ENCODE measurements around the gene BDKRB2.
A peak's percentile ranks its signal among the peaks of the same experiment; 100 is the strongest.

BDKRB2 gene

DNA sequence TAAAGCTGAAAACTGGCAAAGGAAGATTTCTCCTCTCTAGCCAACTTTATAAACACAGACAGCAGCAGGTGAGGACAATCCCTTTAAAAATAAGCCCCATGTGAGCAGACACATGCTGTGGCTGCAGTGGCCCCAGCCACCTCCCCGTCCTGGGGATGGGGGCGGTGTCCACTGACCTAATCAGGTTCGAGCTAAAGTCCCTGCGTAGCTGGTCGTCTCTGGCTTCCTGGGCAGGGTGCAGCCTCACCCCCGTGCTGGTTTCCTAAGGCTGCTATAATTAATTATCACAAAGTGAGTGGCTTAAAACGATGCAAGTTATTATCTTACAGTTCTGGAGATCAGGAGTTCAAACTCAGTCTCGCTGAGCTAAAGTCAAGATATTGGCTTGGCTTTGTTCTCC, 52.4 kb downstream of the BDKRB2 start:
- peak overlapping the region; percentile 33 for H3K4me3 ChIP-seq (ENCODE audit: low read length)
- H3K27me3 ChIP-seq (ENCODE audit: control insufficient read depth, insufficient read depth, low read length), result no peaks in the 10 kb centered on the region
- H3K9ac ChIP-seq (ENCODE audit: low read depth, low read length), result peak overlapping the region; percentile 12
- H3K4me1 ChIP-seq (ENCODE audit: control insufficient read depth, insufficient read depth, low read length), result peaks cover 70% of the 10 kb centered on the region
- no peaks in the 10 kb centered on the region for H3K9me3 ChIP-seq (replicated peaks; ENCODE audit: low read length)
- no peaks in the 10 kb centered on the region for H3K36me3 ChIP-seq (ENCODE audit: insufficient read depth, low read length)
- peak overlapping the region; percentile 66 for H3K4me2 ChIP-seq (ENCODE audit: low read length)

DNA sequence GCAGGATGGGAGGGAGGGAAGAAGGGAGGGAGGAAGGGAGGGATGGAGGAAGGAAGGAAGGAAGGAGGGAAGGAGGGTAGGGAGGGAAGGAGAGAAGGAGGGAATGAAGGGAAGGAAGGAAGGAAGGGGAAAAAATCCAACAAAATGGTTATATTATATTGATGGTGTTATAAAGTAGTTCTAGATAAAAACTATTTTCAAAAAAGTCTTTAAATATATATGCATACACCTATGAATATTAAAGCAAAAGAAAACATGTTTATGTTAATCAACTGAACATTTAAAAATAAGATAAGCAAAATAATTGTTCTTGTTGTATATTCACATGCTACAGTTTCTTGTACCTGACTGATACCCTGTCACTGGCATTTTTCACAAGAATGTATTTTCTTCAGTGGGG, 53.3 kb downstream of the BDKRB2 start:
- peak overlapping the region; percentile 66 for H3K4me2 ChIP-seq (ENCODE audit: low read length)
- no peak overlapping the region for H3K4me3 ChIP-seq (ENCODE audit: low read length)
- H3K9ac ChIP-seq (ENCODE audit: low read depth, low read length), result no peak overlapping the region
- no peaks in the 10 kb centered on the region for H3K9me3 ChIP-seq (replicated peaks; ENCODE audit: low read length)
- no peaks in the 10 kb centered on the region for H3K27me3 ChIP-seq (ENCODE audit: control insufficient read depth, insufficient read depth, low read length)
- H3K36me3 ChIP-seq (ENCODE audit: insufficient read depth, low read length), result no peaks in the 10 kb centered on the region
- H3K4me1 ChIP-seq (ENCODE audit: control insufficient read depth, insufficient read depth, low read length), result peaks cover 64% of the 10 kb centered on the region

DNA sequence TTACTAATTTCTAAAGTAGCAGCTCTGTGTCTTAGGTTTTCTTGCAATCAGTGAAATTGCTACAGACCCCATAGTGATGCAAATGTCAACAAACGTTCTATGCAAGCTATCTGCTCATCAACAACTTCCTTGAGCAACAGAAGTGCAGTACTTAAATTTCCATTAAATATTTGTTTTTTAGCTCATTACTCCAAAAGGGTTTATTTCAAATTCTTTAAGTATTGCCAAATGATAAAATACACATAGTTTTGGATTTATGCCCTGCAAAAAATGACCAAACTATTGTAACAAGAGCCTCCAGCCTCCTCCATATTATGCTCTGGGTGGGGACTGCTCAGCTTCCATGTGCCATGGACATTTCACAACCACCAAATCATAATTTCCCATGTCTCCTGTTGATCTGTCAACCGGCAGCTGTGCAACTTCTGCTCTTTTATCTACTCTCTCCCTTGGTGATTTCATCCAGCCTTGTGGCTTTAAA, 55.7 kb downstream of the BDKRB2 start:
- H3K4me3 ChIP-seq (ENCODE audit: low read length), result no peak overlapping the region

DNA sequence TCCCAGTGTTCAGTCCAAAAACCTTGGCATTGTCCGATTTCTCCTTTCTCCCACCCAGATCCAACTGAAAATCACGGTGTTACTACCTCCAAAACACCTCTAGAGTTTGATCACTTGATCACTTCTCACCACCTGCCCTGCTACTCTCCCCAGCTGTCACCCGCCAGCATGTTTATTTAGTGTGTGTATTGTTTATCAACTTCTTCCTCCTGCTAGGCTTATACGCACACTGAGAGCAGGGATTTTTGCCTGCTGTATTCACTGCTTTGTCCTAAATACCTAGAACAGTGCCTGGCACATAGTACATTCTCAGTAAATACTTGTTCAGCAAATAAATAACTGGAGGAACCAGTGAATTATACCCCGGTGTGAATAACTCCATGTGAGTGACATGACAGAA, 56.4 kb downstream of the BDKRB2 start:
- H3K4me2 ChIP-seq (ENCODE audit: low read length), result peak overlapping the region; percentile 18
- no peak overlapping the region for H3K4me3 ChIP-seq (ENCODE audit: low read length)
- peaks cover 7% of the 10 kb centered on the region for H3K36me3 ChIP-seq (ENCODE audit: insufficient read depth, low read length)
- no peaks in the 10 kb centered on the region for H3K27me3 ChIP-seq (ENCODE audit: control insufficient read depth, insufficient read depth, low read length)
- H3K4me1 ChIP-seq (ENCODE audit: control insufficient read depth, insufficient read depth, low read length), result peaks cover 37% of the 10 kb centered on the region
- H3K9ac ChIP-seq (ENCODE audit: low read depth, low read length), result no peak overlapping the region
- no peaks in the 10 kb centered on the region for H3K9me3 ChIP-seq (replicated peaks; ENCODE audit: low read length)

More for the DNA sequence above, 55.7 kb downstream of the BDKRB2 start:
- peak overlapping the region; percentile 18 for H3K4me2 ChIP-seq (ENCODE audit: low read length)
- H3K9me3 ChIP-seq (replicated peaks; ENCODE audit: low read length), result no peaks in the 10 kb centered on the region
- H3K27me3 ChIP-seq (ENCODE audit: control insufficient read depth, insufficient read depth, low read length), result no peaks in the 10 kb centered on the region
- no peak overlapping the region for H3K9ac ChIP-seq (ENCODE audit: low read depth, low read length)
- peaks cover 43% of the 10 kb centered on the region for H3K4me1 ChIP-seq (ENCODE audit: control insufficient read depth, insufficient read depth, low read length)
- peaks cover 7% of the 10 kb centered on the region for H3K36me3 ChIP-seq (ENCODE audit: insufficient read depth, low read length)

DNA sequence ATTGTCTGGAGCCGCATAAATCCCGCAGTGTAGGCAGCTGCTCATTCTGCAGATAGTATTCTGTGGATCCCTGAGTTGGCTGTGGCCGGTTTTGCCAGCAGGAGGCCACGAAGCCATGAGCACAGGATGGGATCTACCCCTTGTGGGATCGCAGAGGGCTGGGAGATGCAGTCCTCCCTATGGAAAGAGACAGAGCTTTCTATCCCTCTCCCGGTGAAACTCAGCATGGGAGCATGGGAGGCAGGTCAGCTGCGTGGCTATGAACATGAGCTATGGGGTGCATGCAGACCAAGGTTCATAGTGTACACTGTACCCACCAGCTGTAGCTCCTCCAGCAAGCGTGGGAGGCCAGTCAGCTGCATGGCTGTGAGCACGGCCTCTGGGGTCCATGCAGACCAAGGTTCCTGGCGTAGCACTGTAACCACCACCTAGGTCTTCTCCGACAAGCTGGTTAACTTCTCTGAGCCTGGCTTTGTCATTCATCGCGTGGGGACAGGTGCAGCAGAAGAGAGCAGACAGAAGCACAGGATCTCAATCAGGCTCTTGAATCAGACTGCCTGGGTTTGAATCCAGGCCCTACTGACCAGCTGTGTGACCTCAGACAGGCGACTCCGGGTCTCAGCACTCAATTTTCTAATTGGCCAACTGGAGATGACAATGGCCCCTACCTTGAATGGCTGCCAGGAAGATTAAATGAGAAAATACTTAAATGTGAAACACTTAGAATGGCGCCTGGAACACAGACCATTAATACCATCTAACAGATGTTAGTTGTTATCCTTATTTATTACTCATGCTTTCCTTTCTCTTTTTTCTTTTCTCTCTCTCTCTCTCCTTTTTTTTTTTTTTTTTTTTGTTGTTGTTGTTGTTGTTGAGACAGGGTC, 57.4 kb downstream of the BDKRB2 start:
- H3K4me1 ChIP-seq (ENCODE audit: control insufficient read depth, insufficient read depth, low read length), result peaks cover 29% of the 10 kb centered on the region
- H3K4me2 ChIP-seq (ENCODE audit: low read length), result no peak overlapping the region
- peaks cover 7% of the 10 kb centered on the region for H3K36me3 ChIP-seq (ENCODE audit: insufficient read depth, low read length)
- no peak overlapping the region for H3K9ac ChIP-seq (ENCODE audit: low read depth, low read length)
- no peak overlapping the region for H3K4me3 ChIP-seq (ENCODE audit: low read length)
- H3K27me3 ChIP-seq (ENCODE audit: control insufficient read depth, insufficient read depth, low read length), result no peaks in the 10 kb centered on the region
- H3K9me3 ChIP-seq (replicated peaks; ENCODE audit: low read length), result no peaks in the 10 kb centered on the region

DNA sequence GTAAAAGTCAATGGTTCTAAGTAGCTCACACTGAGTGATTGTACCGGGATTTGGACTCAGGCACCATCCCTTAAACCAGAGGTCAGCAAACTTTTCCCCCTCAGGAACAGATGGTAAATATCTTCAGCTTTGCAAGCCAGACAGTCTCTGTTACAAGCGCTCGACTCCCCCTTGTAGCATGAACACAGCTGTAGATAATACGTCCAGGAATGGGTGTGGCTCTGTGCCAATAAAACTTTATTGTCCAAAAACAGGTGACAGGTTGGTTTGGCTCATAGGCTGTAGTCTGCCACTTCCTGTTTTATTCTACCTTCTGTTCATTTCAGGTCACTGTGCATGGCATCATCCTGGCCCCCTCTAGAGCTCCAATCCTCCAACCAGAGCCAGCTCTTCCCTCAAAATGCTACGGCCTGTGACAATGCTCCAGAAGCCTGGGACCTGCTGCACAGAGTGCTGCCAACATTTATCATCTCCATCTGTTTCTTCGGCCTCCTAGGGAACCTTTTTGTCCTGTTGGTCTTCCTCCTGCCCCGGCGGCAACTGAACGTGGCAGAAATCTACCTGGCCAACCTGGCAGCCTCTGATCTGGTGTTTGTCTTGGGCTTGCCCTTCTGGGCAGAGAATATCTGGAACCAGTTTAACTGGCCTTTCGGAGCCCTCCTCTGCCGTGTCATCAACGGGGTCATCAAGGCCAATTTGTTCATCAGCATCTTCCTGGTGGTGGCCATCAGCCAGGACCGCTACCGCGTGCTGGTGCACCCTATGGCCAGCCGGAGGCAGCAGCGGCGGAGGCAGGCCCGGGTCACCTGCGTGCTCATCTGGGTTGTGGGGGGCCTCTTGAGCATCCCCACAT, 58.9 kb downstream of the BDKRB2 start:
- no peaks in the 10 kb centered on the region for H3K9me3 ChIP-seq (replicated peaks; ENCODE audit: low read length)
- no peaks in the 10 kb centered on the region for H3K27me3 ChIP-seq (ENCODE audit: control insufficient read depth, insufficient read depth, low read length)
- no peak overlapping the region for H3K9ac ChIP-seq (ENCODE audit: low read depth, low read length)
- H3K36me3 ChIP-seq (ENCODE audit: insufficient read depth, low read length), result peaks cover 7% of the 10 kb centered on the region
- H3K4me2 ChIP-seq (ENCODE audit: low read length), result no peak overlapping the region
- peaks cover 43% of the 10 kb centered on the region for H3K4me1 ChIP-seq (ENCODE audit: control insufficient read depth, insufficient read depth, low read length)
- no peak overlapping the region for H3K4me3 ChIP-seq (ENCODE audit: low read length)

DNA sequence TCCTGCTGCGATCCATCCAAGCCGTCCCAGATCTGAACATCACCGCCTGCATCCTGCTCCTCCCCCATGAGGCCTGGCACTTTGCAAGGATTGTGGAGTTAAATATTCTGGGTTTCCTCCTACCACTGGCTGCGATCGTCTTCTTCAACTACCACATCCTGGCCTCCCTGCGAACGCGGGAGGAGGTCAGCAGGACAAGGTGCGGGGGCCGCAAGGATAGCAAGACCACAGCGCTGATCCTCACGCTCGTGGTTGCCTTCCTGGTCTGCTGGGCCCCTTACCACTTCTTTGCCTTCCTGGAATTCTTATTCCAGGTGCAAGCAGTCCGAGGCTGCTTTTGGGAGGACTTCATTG, 59.5 kb downstream of the BDKRB2 start:
- peaks cover 7% of the 10 kb centered on the region for H3K36me3 ChIP-seq (ENCODE audit: insufficient read depth, low read length)
- H3K27me3 ChIP-seq (ENCODE audit: control insufficient read depth, insufficient read depth, low read length), result no peaks in the 10 kb centered on the region
- no peak overlapping the region for H3K4me2 ChIP-seq (ENCODE audit: low read length)
- H3K9me3 ChIP-seq (replicated peaks; ENCODE audit: low read length), result no peaks in the 10 kb centered on the region
- peaks cover 49% of the 10 kb centered on the region for H3K4me1 ChIP-seq (ENCODE audit: control insufficient read depth, insufficient read depth, low read length)
- no peak overlapping the region for H3K9ac ChIP-seq (ENCODE audit: low read depth, low read length)
- H3K4me3 ChIP-seq (ENCODE audit: low read length), result no peak overlapping the region

DNA sequence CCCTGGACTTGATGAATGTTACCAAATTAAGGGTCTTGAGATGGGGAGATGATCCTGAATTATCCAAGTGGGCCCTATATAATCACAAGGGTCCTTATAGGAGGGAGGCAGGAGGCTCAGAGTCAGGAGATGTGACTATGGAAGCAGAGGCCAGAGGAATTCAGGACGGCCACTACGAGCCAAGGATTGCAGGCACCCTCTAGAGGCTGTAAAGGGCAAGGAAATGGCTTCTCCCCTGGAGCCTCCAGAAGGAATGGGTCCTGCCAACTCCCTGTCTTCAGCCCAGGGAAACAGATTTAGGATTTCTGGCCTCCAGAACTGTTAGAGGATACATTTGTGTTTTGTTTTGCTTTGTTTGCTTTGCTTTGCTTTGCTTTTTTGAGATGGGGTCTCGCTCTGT, 60.2 kb downstream of the BDKRB2 start:
- H3K9me3 ChIP-seq (replicated peaks; ENCODE audit: low read length), result no peaks in the 10 kb centered on the region
- no peak overlapping the region for H3K4me2 ChIP-seq (ENCODE audit: low read length)
- H3K4me1 ChIP-seq (ENCODE audit: control insufficient read depth, insufficient read depth, low read length), result peaks cover 54% of the 10 kb centered on the region
- peaks cover 7% of the 10 kb centered on the region for H3K36me3 ChIP-seq (ENCODE audit: insufficient read depth, low read length)
- no peaks in the 10 kb centered on the region for H3K27me3 ChIP-seq (ENCODE audit: control insufficient read depth, insufficient read depth, low read length)
- H3K9ac ChIP-seq (ENCODE audit: low read depth, low read length), result no peak overlapping the region
- no peak overlapping the region for H3K4me3 ChIP-seq (ENCODE audit: low read length)

DNA sequence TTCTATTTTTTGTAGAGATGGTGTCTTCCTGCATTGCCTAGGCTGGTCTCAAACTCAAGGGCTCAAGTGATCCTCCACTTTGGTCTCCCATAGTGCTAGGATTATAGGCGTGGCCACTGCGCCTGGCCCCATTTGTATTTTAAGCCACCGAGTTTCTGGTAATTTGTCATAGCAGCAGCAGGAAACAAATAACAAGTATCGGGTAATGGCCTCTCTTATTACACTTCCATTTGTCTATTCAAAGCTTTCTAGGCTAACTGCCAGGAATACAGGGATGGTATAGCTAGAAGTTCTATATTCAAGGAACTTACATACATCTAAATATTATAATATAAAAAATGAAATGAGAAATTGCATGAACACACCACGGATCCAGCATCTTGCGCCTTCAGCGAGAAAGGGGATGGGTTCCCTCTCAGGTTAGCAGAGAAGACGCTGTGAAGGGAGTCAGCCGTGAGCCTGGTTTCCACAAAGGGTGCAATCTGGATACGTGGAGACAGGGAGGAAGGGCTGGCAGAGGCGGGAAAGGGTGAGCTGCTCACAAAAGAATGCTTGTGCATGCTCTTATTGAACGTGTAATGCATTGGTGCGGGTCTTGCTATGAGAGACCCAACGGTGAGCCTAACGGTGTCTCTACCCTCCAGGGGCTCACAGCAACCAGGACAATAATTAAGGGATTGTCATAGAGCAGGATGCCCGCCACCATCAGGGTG, 60.9 kb downstream of the BDKRB2 start:
- Histone ChIP-seq H3K4me3 (ENCODE audit: low read length) (no peak overlapping the region), H3K36me3 (ENCODE audit: insufficient read depth, low read length) (peaks cover 7% of the 10 kb centered on the region), H3K27me3 (ENCODE audit: control insufficient read depth, insufficient read depth, low read length) (no peaks in the 10 kb centered on the region), H3K4me1 (ENCODE audit: control insufficient read depth, insufficient read depth, low read length) (peaks cover 48% of the 10 kb centered on the region), H3K9me3 (replicated peaks; ENCODE audit: low read length) (no peaks in the 10 kb centered on the region), H3K4me2 (ENCODE audit: low read length) (no peak overlapping the region), H3K9ac (ENCODE audit: low read depth, low read length) (no peak overlapping the region)

DNA sequence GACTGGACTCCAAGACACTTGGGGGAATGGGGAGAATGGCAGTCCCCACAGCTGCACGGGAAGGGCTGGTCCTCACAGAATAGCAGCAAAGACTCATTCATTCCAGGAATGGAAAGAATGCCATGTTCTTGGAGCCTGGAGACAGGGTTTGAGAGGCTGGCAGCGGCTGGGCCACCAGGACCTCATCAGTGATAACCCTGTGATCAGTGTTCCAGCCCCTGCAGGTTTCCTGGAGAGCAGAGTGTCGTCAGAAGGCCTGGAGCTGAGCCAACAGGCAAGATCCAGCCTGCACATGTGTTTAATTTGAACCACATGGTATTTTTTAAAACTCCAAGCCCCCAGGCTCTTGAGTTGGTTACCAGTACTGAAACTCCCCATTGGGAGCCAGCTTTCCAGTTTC, 62.7 kb downstream of the BDKRB2 start:
- Histone ChIP-seq H3K9ac (ENCODE audit: low read depth, low read length) (no peak overlapping the region), H3K36me3 (ENCODE audit: insufficient read depth, low read length) (peaks cover 7% of the 10 kb centered on the region), H3K4me3 (ENCODE audit: low read length) (no peak overlapping the region), H3K9me3 (replicated peaks; ENCODE audit: low read length) (no peaks in the 10 kb centered on the region), H3K4me1 (ENCODE audit: control insufficient read depth, insufficient read depth, low read length) (peaks cover 30% of the 10 kb centered on the region), H3K4me2 (ENCODE audit: low read length) (no peak overlapping the region), H3K27me3 (ENCODE audit: control insufficient read depth, insufficient read depth, low read length) (no peaks in the 10 kb centered on the region)

DNA sequence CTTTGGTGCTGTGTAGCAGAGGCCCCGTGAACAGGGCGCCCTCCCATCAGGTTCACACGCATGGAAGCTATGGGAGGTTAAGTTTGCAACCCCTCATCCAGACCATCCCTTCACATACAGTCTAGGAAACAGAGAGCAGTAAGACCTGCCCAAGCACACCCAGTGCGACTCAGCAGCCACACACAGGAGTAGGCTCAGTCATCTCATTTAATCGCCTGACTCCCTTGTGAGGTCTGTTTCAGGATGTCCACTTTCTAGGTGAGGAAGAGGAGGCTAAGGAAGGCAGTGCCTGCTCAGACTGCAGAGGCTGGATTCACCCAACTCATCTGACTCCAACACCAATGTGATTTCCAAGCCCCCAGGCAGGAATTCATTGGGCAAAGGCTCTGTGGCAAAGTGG, 63.3 kb downstream of the BDKRB2 start:
- H3K4me2 ChIP-seq (ENCODE audit: low read length), result no peak overlapping the region
- H3K9me3 ChIP-seq (replicated peaks; ENCODE audit: low read length), result no peaks in the 10 kb centered on the region
- no peak overlapping the region for H3K4me3 ChIP-seq (ENCODE audit: low read length)
- no peaks in the 10 kb centered on the region for H3K27me3 ChIP-seq (ENCODE audit: control insufficient read depth, insufficient read depth, low read length)
- peaks cover 30% of the 10 kb centered on the region for H3K4me1 ChIP-seq (ENCODE audit: control insufficient read depth, insufficient read depth, low read length)
- no peak overlapping the region for H3K9ac ChIP-seq (ENCODE audit: low read depth, low read length)
- H3K36me3 ChIP-seq (ENCODE audit: insufficient read depth, low read length), result peaks cover 7% of the 10 kb centered on the region

Data from skeletal muscle satellite cell (primary cell).